Calu3 (cell line): ENCODE data around the gene PIGP. TPM values are rescaled to one million over a fixed set of nuclear protein-coding genes. Genes with fewer than 3 reads are reported as not detected.

ENCODE experiments used
- BruUV-seq: library from RNA; stranded (reverse); fragments of 400-500 nt; replicated peaks from 2 replicates; lab custom pipeline; 2021; lab: Mats Ljungman, UMichigan
- CTCF ChIA-PET: fragments of 300-600 bp; sonication (Branson Sonifier 250); formaldehyde crosslinking; loops from one replicate; lab custom pipeline; 2022; ENCODE audit warnings: antibody characterized with exemption; lab: Charles Lee
- DNase-seq: peaks from one replicate; pipeline ENCODE4 v3.0.0; 2022
- H3K27ac Mint-ChIP-seq: one replicate; pipeline ENCODE4 v1.8.0; 2022; ENCODE audit warnings: mixed read lengths; ENCODE audit not compliant: unreplicated experiment
- H3K27me3 Mint-ChIP-seq: one replicate; pipeline ENCODE4 v1.8.0; 2022; ENCODE audit warnings: mixed read lengths; ENCODE audit not compliant: unreplicated experiment
- H3K36me3 Mint-ChIP-seq: one replicate; pipeline ENCODE4 v1.8.0; 2022; ENCODE audit warnings: mild to moderate bottlenecking, moderate library complexity, mixed read lengths; ENCODE audit not compliant: insufficient read depth, unreplicated experiment
- H3K4me1 Mint-ChIP-seq: one replicate; pipeline ENCODE4 v1.8.0; 2022; ENCODE audit warnings: mild to moderate bottlenecking, low read depth, mixed read lengths; ENCODE audit not compliant: unreplicated experiment
- H3K4me3 Mint-ChIP-seq: one replicate; pipeline ENCODE4 v1.8.0; 2022; ENCODE audit warnings: mild to moderate bottlenecking, low read depth, moderate library complexity, mixed read lengths; ENCODE audit not compliant: unreplicated experiment
- H3K9me3 Mint-ChIP-seq: one replicate; pipeline ENCODE4 v1.8.0; 2022; ENCODE audit warnings: low read depth, mixed read lengths; ENCODE audit not compliant: unreplicated experiment
- CTCF ChIP-seq: fragments of 200-600 bp; IDR thresholded peaks from one replicate; pipeline ENCODE4 v1.8.0; 2022; ENCODE audit warnings: antibody characterized with exemption; ENCODE audit not compliant: unreplicated experiment
- intact Hi-C: fragments of 100-400 bp; cut with micrococcal nuclease; formaldehyde crosslinking; loops from one replicate; pipeline ENCODE4 v1.10.0; 2022; ENCODE audit not compliant: unreplicated experiment
- total RNA-seq: library from RNA; stranded (reverse); gene quantifications from 2 replicates; pipeline ENCODE4 v1.2.3, GENCODE V29; 2022

PIGP gene
- total RNA-seq, 1 experiment from 2014 or later: 20.4 TPM

GRCh38 chr21:37026499-37026898 lies 46.4 kb downstream of the PIGP start:
- no TSS peak for BruUV-seq
- no peak for TF ChIP-seq CTCF
- no peak for DNase-seq
- H3K27ac Mint-ChIP-seq: no peak overlapping the region
- no peaks in the 10 kb centered on the region for H3K9me3 Mint-ChIP-seq
- intact Hi-C loops: no loop called here
- H3K4me3 Mint-ChIP-seq: no peak overlapping the region
- no peaks in the 10 kb centered on the region for H3K4me1 Mint-ChIP-seq
- no peaks in the 10 kb centered on the region for H3K36me3 Mint-ChIP-seq
- H3K27me3 Mint-ChIP-seq: no peaks in the 10 kb centered on the region
- CTCF ChIA-PET: no interaction called here

GRCh38 chr21:37017951-37018679 lies 54.8 kb downstream of the PIGP start:
- Mint-ChIP-seq H3K4me3 (no peak overlapping the region), H3K36me3 (no peaks in the 10 kb centered on the region), H3K27ac (no peak overlapping the region), H3K9me3 (no peaks in the 10 kb centered on the region), H3K4me1 (no peaks in the 10 kb centered on the region), H3K27me3 (no peaks in the 10 kb centered on the region)
- no TSS peak for BruUV-seq
- CTCF ChIA-PET: no interaction called here
- DNase-seq: no peak
- intact Hi-C loops: no loop called here
- TF ChIP-seq CTCF: no peak

Other genes with a start within 250 kb of the PIGP start
- gene HLCS, start 106.4 kb downstream of the PIGP start, total RNA-seq: 18.4 and 19.0 TPM in 2 replicates
- gene RIPPLY3, start 66.4 kb downstream of the PIGP start, total RNA-seq: 0.17 and 0.40 TPM in 2 replicates
- 66.2 and 68.0 TPM in 2 replicates for gene TTC3, start 183 bp upstream of the PIGP start, total RNA-seq
- gene VPS26C, start 194.3 kb upstream of the PIGP start, total RNA-seq: 30.6 and 32.3 TPM in 2 replicates